IPS-18a (cell line): Measurements from ENCODE around the gene SPEM3.

ENCODE experiments used
- H3K27ac ChIP-seq: one replicate; pipeline ENCODE4 v1.5.1; 2013; ENCODE audit warnings: low read length
- H3K27me3 ChIP-seq: one replicate; pipeline ENCODE4 v1.6.1; 2013; ENCODE audit warnings: mild to moderate bottlenecking, low read length; ENCODE audit not compliant: control insufficient read depth, insufficient read depth
- H3K36me3 ChIP-seq: one replicate; pipeline ENCODE4 v1.6.1; 2013; ENCODE audit warnings: low read depth, low read length; ENCODE audit not compliant: control insufficient read depth
- H3K4me1 ChIP-seq: one replicate; pipeline ENCODE4 v1.6.1; 2013; ENCODE audit warnings: low read depth, low read length; ENCODE audit not compliant: control insufficient read depth
- H3K4me3 ChIP-seq: one replicate; pipeline ENCODE4 v1.5.1; 2013; ENCODE audit warnings: low read length
- H3K9ac ChIP-seq: one replicate; pipeline ENCODE4 v1.6.1; 2013; ENCODE audit warnings: mild to moderate bottlenecking, low read length, moderate library complexity
- H3K9me3 ChIP-seq: one replicate; pipeline ENCODE4 v1.6.1; 2013; ENCODE audit warnings: low read depth, low read length; ENCODE audit not compliant: control insufficient read depth

The SPEM3 gene

GRCh38 chr17:7426896-7427489 is 1.7 kb upstream of the SPEM3 start:
- Histone ChIP-seq H3K27ac (no peak overlapping the region), H3K9me3 (no peaks in the 10 kb centered on the region), H3K9ac (no peak overlapping the region), H3K4me1 (no peaks in the 10 kb centered on the region), H3K4me3 (no peak overlapping the region), H3K36me3 (no peaks in the 10 kb centered on the region), H3K27me3 (no peaks in the 10 kb centered on the region)

- Histone ChIP-seq H3K4me3 (no peak overlapping the region), H3K36me3 (no peaks in the 10 kb centered on the region)
Observed at GRCh38 chr17:7427549-7427948, 1.1 kb upstream of the SPEM3 start.

GRCh38 chr17:7429722-7430121 is 1.1 kb downstream of the SPEM3 start:
- no peaks in the 10 kb centered on the region for H3K27me3 ChIP-seq
- no peak overlapping the region for H3K4me3 ChIP-seq
- no peak overlapping the region for H3K9ac ChIP-seq
- no peaks in the 10 kb centered on the region for H3K9me3 ChIP-seq
- no peaks in the 10 kb centered on the region for H3K4me1 ChIP-seq
- H3K27ac ChIP-seq: no peak overlapping the region
- H3K36me3 ChIP-seq: no peaks in the 10 kb centered on the region

More at GRCh38 chr17:7427549-7427948, 1.1 kb upstream of the SPEM3 start:
- no peaks in the 10 kb centered on the region for H3K4me1 ChIP-seq
- H3K9ac ChIP-seq: no peak overlapping the region
- no peaks in the 10 kb centered on the region for H3K27me3 ChIP-seq
- no peaks in the 10 kb centered on the region for H3K9me3 ChIP-seq
- no peak overlapping the region for H3K27ac ChIP-seq

GRCh38 chr17:7431231-7431630 is 2.6 kb downstream of the SPEM3 start:
- Histone ChIP-seq H3K4me1 (peaks cover 6% of the 10 kb centered on the region), H3K27me3 (peaks cover 9% of the 10 kb centered on the region), H3K4me3 (no peak overlapping the region), H3K9me3 (no peaks in the 10 kb centered on the region), H3K27ac (no peak overlapping the region), H3K9ac (no peak overlapping the region), H3K36me3 (no peaks in the 10 kb centered on the region)

- peaks cover 7% of the 10 kb centered on the region for H3K4me1 ChIP-seq
- H3K36me3 ChIP-seq: no peaks in the 10 kb centered on the region
- H3K9ac ChIP-seq: no peak overlapping the region
- H3K27ac ChIP-seq: no peak overlapping the region
- H3K4me3 ChIP-seq: no peak overlapping the region
- H3K27me3 ChIP-seq: peaks cover 16% of the 10 kb centered on the region
- no peaks in the 10 kb centered on the region for H3K9me3 ChIP-seq
Observed at GRCh38 chr17:7432296-7432695, 3.6 kb downstream of the SPEM3 start.

- Histone ChIP-seq H3K9me3 (no peaks in the 10 kb centered on the region), H3K36me3 (no peaks in the 10 kb centered on the region), H3K4me3 (peak overlapping the region; percentile 91), H3K9ac (peak overlapping the region; percentile 66), H3K27ac (no peak overlapping the region), H3K27me3 (peaks cover 43% of the 10 kb centered on the region), H3K4me1 (peaks cover 15% of the 10 kb centered on the region)
Observed at GRCh38 chr17:7435676-7436555, 7.3 kb downstream of the SPEM3 start.

GRCh38 chr17:7436556-7437368 is 8.1 kb downstream of the SPEM3 start:
- H3K27ac ChIP-seq: no peak overlapping the region
- H3K4me3 ChIP-seq: peak overlapping the region; percentile 91
- H3K4me1 ChIP-seq: peaks cover 23% of the 10 kb centered on the region
- H3K9me3 ChIP-seq: no peaks in the 10 kb centered on the region
- H3K36me3 ChIP-seq: no peaks in the 10 kb centered on the region
- peaks cover 50% of the 10 kb centered on the region for H3K27me3 ChIP-seq
- peak overlapping the region; percentile 66 for H3K9ac ChIP-seq

GRCh38 chr17:7437369-7437863 is 8.8 kb downstream of the SPEM3 start:
- peaks cover 23% of the 10 kb centered on the region for H3K4me1 ChIP-seq
- H3K9me3 ChIP-seq: no peaks in the 10 kb centered on the region
- no peak overlapping the region for H3K9ac ChIP-seq
- no peaks in the 10 kb centered on the region for H3K36me3 ChIP-seq
- H3K4me3 ChIP-seq: peak overlapping the region; percentile 91
- no peak overlapping the region for H3K27ac ChIP-seq
- peaks cover 56% of the 10 kb centered on the region for H3K27me3 ChIP-seq

- Histone ChIP-seq H3K4me3 (peak overlapping the region; percentile 91), H3K4me1 (peaks cover 23% of the 10 kb centered on the region), H3K27ac (no peak overlapping the region), H3K36me3 (no peaks in the 10 kb centered on the region), H3K27me3 (peaks cover 61% of the 10 kb centered on the region), H3K9ac (no peak overlapping the region), H3K9me3 (no peaks in the 10 kb centered on the region)
Observed at GRCh38 chr17:7437950-7438614, 9.4 kb downstream of the SPEM3 start.

GRCh38 chr17:7438656-7439460 is 10.2 kb downstream of the SPEM3 start:
- Histone ChIP-seq H3K27ac (no peak overlapping the region), H3K27me3 (peaks cover 67% of the 10 kb centered on the region), H3K9me3 (no peaks in the 10 kb centered on the region), H3K9ac (no peak overlapping the region), H3K4me3 (peak overlapping the region; percentile 91), H3K4me1 (peaks cover 23% of the 10 kb centered on the region), H3K36me3 (no peaks in the 10 kb centered on the region)
